ENCODE measurements around the gene FARS2.

The FARS2 gene

GRCh38 chr6:5287205-5287965, 26.1 kb downstream of the FARS2 start:
- no peak for FAIRE-seq

DNA sequence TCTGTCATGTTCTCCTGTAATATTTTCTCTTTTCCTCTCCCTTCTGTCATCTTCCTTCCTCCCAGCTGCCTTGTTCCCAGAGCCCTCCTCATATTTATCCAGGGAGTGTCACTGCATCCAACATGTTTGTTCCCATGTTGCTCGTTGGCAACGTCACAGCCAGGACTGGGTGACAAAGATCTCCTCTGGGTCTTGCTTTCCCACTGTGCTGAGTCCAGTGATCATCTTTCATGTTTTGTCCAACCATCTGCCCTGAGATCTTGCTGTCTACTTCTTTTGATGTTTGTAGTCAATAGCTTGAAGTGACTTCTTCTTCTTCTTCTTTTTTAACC, 26.6 kb downstream of the FARS2 start:
- no peak for FAIRE-seq

DNA sequence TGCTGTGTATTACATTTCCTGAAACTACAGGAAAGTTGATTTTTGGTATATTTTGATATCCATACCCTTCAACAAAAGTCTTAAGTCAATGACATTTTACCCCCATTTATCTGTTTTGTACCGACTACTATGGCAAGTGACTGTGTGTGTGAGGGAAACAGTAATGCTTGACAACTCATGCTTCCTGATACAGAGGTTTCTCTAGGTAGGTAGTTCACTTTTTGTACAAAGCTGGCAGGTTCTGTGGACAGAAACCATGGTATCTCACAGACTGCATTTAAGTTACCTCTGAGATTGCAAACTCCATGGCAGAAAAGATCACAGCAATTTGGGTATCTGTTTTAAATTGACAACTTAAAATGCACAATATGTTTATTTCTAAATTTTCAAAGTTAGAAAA, 28.8 kb downstream of the FARS2 start:
- FAIRE-seq: no peak

- no peak for FAIRE-seq
These were observed 29.2 kb downstream of the FARS2 start for GRCh38 chr6:5290500-5290899.

GRCh38 chr6:5292154-5292553, 30.8 kb downstream of the FARS2 start:
- FAIRE-seq: no peak

GRCh38 chr6:5293692-5294091, 32.4 kb downstream of the FARS2 start:
- no peak for FAIRE-seq

DNA sequence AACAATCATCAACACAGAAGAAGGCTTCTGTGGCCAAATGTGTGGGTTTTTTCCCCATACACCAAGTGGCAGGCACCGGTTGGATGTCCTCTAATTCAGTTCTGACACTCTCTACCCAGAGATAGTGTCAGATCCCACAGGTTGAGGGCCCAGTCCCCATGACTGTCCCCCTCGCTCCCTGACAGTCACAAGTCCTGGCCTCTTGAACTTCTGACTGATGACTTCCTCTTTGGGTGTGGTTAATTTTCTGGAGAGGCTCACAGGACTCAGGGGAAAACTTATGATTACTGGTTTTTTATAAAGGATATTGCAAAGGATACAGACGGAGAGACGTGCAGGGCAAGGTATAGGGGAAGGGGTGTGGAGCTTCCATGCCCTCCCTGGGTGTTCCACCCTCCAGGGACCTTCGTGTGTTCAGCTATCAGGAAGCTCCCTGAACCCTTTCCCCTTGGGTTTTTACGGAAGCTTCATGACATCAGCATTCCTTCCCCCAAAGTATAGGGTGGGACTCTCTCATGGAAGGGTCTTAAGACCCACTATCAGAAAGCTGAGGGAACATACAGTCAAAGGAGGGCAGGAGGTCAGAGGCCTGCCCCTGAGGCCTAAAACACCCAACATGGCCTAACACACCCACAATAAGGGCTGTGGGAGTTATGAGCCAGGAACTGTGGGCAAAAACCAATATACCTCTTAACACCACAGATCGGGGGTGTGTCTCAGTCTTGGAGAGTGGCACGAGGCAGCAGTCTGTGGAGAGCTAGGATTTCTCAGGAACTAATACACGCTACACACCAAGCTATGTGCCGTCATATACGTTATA, 33.3 kb downstream of the FARS2 start:
- no peak for FAIRE-seq

DNA sequence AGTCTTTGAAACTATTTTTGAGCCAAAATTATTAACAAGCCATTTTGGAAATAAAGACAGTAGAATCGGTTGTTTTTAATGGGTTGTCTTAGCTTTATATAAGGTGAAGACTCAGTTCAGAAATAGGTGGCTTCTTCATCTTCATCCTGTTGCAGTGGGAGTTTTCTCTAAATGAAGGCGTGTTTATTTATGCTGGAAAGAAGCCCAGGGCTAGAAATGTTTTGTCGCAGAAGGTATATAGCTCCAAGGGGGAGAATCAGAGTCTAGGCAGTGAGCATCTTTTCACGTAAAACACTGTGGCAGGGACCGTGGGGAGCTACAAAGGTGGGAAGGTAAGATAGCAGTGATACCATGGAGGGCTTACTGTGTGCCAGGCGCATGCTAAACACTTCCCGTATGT, 34.3 kb downstream of the FARS2 start:
- FAIRE-seq: no peak

DNA sequence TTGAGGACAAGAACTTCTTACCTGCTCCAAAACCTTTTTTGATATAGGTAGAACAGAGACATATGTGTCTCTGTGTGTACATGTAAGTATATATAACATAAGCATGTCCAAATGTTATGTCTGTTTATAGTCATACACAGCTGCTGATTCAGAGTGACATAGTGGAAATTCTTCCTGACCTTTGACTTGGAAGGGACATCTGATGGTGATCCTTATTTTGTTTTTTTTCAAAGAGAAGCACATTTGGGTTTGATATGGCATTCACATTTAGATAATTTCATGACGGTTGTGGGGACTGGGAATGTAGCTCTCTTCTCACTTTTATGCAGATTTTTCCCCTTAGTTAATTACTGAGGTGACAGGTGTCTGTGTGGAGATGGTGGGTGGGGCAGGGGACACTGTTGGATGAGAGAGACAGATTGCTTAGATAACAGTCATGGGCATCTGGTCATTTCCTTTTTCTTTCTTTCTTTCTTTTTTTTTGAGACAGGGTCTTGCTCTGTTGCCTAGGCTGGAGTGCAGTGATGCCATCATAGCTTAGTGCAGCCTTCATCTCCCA, 39.0 kb downstream of the FARS2 start:
- no peak for FAIRE-seq

DNA sequence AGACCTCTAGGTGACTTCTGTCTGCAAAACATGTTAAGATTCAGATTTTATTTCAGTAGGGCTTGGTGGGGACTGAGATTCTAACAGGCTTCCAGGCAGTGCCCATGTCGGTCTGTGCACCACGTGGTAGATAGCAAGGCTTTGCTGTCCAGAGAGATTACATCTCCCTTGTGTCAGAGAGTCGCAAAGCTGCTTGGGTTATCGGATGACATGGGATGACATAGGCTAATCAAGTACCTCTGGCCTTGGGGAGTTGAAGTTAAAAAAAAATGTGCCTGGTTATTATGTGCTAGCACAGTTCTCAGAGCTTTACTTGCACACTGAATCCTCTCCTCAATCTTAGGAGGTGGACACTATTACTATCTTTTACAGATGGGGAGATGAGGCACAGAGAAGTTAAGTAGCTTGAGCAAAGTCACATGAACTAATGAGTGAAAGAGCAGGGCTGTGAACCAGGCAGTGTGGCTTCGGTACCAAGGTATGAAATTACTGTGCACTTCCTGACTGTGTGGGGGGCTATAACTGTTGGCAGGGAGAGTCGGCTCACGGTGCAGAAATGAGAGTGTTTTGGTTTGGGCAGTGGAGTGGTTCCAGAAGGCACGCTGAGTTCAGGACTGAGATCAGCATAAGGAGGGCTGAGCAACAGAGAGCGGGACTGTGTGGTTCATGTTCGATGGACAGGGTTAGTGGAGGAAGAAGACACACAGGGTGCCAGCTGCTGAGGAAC, 41.1 kb downstream of the FARS2 start:
- FAIRE-seq: no peak

DNA sequence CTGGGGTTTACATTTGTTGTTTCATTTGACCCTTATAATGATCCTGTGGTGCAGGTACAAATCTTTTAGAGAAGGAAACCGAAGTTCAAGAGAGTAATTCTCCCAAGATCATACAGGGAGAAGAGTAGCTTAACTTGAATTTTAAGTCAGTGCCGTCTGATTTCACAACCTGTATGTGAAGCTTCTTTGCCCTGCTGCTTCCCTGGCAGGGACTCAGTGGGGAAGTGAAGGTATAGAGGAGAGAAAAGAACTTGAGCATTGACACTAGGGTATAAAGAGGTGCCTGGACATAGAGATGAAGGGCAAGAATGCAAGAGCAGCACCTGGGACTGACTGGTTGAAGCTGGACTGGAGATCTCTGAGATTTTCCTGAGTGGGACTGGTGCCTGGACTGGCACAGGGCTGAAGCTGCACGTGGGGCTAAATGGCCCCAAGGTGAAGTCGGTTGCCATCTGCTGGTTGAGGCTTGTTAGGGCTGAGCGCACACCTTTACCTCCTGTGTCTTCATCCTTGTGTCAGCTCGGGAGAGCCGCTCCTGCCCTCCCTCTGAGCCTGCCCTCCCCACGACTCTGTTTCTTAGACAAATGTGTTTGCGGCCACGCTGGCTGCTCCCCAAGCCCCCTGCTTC, 41.8 kb downstream of the FARS2 start:
- no peak for FAIRE-seq

DNA sequence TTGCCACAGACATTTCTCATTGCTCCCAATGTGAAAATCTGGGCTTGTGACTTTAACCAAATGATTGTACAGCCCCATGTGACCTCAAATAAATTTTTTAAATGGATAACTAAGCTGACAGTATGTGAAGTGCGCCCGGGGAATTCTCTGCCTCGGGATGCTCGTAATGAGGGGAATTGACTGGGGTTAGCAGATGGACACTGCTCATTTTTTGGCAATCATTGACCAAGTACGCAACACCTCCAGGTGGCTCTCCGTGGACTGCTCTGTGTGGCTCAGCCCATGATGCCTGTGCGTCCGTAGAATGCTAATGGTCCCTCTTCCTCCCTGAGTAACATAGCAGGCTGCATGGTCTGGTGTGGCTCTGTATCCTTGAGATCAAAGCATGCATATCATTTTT, 42.4 kb downstream of the FARS2 start:
- no peak for FAIRE-seq

DNA sequence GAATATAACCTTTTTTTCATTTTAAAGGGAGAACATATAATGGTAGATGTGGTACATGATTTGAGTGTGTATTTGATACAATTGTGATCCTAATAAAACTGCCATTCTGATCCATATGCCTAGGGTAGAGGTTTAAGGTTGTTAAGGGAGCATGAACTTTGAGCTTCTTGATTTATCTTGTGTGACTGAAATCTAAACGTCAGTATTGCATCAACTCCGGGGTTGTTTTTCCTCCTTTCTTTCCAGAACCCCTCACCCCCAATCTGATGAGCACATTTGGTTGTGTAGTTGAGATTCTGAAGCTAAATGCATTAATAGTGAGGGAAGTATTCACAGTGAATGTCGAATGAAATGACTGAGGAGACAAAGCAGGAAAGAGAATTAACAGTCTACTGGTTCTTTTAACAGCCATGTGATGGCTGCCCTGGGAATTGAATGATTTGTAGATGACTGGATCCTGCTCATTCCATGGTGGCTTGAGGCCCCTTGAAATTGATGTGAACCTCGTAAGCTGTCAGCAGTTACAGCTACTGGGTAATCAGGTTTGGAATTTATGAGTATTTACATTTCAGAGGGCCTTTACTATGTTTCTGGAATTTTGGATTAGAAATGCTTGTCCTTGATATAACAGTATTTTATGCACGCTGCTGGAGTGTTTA, 44.8 kb downstream of the FARS2 start:
- FAIRE-seq: no peak

DNA sequence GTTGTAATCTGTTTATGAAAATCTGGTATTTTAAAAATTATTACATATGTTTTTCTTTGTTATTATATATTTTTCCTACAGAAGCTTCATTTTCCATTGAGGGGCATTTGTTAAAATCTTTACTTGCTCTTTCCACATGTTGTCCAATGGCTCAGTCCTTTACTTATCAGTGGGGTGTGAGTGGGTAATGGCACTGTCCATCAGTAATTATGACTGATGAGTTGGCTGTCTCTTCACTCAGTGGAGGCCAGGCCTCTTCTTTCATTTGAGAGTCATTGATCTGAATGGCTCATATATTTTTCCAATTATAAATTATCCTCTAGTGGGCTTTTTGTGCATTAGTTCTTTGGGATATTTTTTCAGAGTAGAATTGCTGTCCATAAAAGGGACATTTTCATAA, 45.7 kb downstream of the FARS2 start:
- no peak for FAIRE-seq

- no peak for FAIRE-seq
These were observed 46.8 kb downstream of the FARS2 start for GRCh38 chr6:5308066-5308465.

DNA sequence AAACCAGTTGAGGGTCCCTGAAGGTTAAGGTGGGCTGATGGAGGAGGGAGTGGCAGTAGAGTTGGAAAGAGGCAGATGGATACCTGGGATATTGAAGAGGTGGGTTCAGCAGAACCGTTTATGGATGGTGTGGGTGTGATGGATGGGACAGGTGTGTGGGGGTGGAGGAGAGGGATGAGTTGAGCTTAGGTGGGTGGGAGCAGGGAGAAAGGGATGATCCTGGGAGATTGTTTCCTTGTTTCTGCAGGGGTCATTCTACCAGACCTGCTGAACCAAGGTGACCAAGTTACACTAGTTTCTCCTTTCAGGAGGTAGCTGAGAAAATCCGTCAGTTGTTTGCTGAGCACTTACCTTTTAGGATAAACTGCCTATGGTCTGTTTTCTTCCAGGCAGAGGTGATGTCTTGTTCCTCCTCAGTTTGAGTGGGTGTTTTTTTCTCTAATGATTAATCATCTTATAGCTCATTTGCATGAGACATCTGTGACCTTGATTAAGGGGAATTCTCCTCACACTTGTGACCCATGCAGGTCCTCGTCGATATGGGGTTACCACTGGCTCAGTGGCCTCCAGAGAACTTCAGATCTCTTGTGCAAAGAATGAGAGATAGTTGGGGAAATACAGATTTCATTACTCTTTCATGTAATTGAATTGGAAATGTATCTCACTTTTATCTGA, 53.0 kb downstream of the FARS2 start:
- FAIRE-seq: no peak

DNA sequence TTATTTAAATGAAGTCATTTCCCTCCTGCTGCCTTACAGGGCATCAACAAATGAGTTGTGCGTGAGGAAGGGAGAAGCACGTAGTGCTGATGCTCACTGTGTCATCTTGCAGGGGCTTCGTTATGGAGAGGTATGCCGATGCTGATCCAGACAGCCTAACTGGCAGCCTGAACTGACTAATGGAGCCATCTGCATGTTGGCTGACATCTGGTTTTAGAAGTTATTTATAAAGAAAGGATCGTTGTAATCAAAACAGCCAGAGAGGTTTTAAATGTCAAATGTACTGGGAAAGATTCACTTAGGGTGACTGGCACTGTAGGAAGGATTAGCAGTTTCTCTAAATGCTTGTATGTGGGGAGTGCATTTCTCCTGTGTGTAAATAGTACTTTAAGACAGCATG, 54.6 kb downstream of the FARS2 start:
- FAIRE-seq: no peak

DNA sequence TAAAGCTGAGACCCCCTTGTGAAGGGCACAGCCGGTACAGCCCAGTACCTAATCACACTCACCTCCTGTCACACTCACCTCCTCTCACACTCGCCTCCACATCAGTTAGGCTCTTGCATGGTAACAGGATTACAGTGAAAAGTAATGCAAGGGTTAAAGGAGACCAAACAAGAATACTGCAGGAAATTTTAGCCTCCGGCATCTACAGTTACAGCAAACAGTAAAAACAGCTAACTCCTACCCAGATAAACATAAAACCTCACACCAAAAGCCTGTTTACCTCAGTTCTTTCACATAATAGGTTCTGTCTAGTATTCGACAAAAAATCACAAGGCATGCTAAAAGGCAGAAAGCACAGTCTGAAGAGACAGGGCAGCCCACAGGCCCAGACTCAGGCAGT, 55.6 kb downstream of the FARS2 start:
- no peak for FAIRE-seq

GRCh38 chr6:5318617-5319272, 57.4 kb downstream of the FARS2 start:
- FAIRE-seq: no peak

GRCh38 chr6:5323979-5324378, 62.7 kb downstream of the FARS2 start:
- no peak for FAIRE-seq

DNA sequence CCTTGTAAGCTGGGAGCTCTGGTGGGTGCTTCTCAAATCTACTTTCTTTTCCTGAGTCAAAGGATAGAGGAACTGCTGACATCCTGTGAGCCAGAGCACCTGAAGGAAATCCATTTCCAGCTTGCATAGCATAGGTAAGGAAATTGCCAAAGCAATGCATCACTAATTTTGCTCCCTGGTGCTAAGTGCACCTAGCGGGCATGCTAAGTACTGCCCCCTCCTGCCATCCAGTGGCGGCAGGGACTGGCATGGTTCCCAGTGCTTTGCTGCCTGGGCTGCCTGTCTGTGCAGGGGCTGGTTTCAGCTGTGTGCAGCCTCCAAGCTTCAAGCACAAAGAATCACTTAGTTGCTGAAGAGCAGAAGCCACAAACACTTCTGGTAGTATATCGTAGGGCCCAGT, 63.9 kb downstream of the FARS2 start:
- FAIRE-seq: no peak

Data from colon (tissue), 2 donors.